NB4 (cell line): ENCODE data around the gene MPO.

Experiments used
- DNase-seq: peaks from one replicate; pipeline ENCODE4 v3.0.0; 2010; ENCODE audit warnings: low read depth
- H3K4me3 ChIP-seq: one replicate; pipeline ENCODE4 v1.5.1; 2011; ENCODE audit warnings: mild to moderate bottlenecking, low read depth, low read length, moderate library complexity
- CTCF ChIP-seq: IDR thresholded peaks from one replicate; pipeline ENCODE4 v1.5.1; 2012; ENCODE audit warnings: low read depth, low read length
- MAX ChIP-seq: IDR thresholded peaks from 2 replicates; pipeline ENCODE4 v1.6.1; 2011; ENCODE audit warnings: low read depth, low read length
- MYC ChIP-seq: IDR thresholded peaks from 2 replicates; pipeline ENCODE4 v1.6.1; 2011; ENCODE audit warnings: low read depth, low read length
- POLR2A ChIP-seq: IDR thresholded peaks from 2 replicates; pipeline ENCODE4 v1.6.1; 2011; ENCODE audit warnings: mild to moderate bottlenecking; ENCODE audit not compliant: insufficient read length; ENCODE audit errors: extremely low read depth

Gene MPO

GRCh38 chr17:58268326-58268725 is 12.4 kb downstream of the MPO start:
- H3K4me3 ChIP-seq, result no peak overlapping the region
- TF ChIP-seq CTCF, result no peak
- peak; percentile 17 for TF ChIP-seq MYC
- peak; percentile 51 for TF ChIP-seq POLR2A
- TF ChIP-seq MAX, result peak; percentile 22; the same call in 1 of the 2 replicates
- no peak for DNase-seq

GRCh38 chr17:58267347-58268324 is 13.1 kb downstream of the MPO start:
- TF ChIP-seq MYC, result peak; percentile 32
- TF ChIP-seq POLR2A, result peak; percentile 87
- no peak for TF ChIP-seq CTCF
- TF ChIP-seq MAX, result no peak
- DNase-seq, result peak; percentile 94
- no peak overlapping the region for H3K4me3 ChIP-seq

GRCh38 chr17:58265902-58266875 is 14.5 kb downstream of the MPO start:
- DNase-seq, result peak; percentile 75
- H3K4me3 ChIP-seq, result no peak overlapping the region
- no peak for TF ChIP-seq MYC
- peak; percentile 2 for TF ChIP-seq CTCF
- peak; percentile 82 for TF ChIP-seq POLR2A
- TF ChIP-seq MAX, result no peak

- no peak for TF ChIP-seq POLR2A
- no peak for TF ChIP-seq CTCF
- no peak for TF ChIP-seq MAX
- TF ChIP-seq MYC, result no peak
- peak; percentile 74 for DNase-seq
- H3K4me3 ChIP-seq, result no peak overlapping the region
These were observed 15.5 kb downstream of the MPO start for GRCh38 chr17:58265271-58265670.

GRCh38 chr17:58264407-58265103 is 16.2 kb downstream of the MPO start:
- TF ChIP-seq MYC (no peak), POLR2A (peak; percentile 57)
- H3K4me3 ChIP-seq, result no peak overlapping the region
- DNase-seq, result peak; percentile 60
